ENCODE results near the gene MACIR.

Gene MACIR

GRCh38 chr5:103247118-103247517, 11.4 kb upstream of the MACIR start:
- no peak for DNase-seq

GRCh38 chr5:103249068-103249467, 9.5 kb upstream of the MACIR start:
- DNase-seq: no peak

DNA sequence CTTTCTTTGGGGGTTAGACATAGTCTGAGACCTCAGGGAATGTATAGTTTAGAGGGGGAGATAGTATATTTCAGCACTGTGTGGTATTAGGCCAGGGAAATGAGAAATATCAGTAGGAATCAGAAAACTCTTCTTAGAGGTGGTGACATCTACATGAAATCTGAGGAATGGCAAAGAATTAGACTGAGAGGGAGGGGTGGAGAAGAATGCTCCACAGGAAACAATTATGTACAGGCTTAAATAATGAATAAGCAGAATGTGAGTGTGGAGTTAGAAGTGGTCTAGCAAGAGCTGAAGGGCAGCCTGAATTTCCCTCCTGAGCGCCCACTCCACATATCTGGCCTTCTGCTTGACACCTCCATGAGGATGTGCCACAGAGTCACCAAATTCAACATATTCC, 3.6 kb upstream of the MACIR start:
- no peak for DNase-seq

GRCh38 chr5:103255691-103256090, 2.9 kb upstream of the MACIR start:
- DNase-seq: no peak

- no peak for DNase-seq
These were observed 2.4 kb upstream of the MACIR start for GRCh38 chr5:103256178-103256577.

DNA sequence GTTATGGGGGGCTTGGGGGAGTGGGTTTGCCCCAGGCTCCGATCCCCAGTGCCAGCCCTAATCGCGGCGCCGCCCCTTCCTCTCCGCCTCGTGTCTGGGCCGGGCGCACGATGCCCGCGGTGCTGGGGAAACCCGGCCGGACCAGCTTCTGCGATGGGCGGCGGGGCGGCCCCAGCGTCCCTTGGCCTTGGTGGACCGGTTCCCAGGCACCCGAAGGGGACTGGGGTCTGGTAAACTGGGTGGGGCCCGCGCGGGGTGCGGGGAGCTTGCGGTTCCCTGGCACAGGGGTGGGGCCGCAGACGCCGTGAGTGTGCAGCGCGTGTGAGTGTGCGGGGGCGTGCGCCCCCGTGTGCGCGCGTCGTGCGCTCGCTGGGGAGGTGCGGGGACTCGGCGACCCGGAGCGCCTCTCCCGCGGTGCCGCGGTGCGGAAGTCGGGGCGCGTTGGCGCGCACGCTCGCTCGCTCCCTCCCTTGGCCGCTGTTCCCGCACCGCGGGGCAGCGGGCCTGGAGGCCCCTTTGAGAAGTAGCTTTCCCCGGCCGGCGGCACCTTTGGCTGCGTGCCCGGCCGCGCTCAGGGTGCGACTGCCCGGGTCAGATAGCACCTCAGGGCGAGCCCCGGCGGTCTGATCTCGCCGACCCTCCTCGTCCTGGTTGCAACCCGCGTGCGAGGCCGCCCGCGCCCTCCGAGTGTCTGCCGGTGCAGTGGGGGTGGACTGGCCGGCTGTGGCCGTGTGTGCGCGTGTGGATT, 568 bp downstream of the MACIR start:
- peak; percentile 16 for DNase-seq

DNA sequence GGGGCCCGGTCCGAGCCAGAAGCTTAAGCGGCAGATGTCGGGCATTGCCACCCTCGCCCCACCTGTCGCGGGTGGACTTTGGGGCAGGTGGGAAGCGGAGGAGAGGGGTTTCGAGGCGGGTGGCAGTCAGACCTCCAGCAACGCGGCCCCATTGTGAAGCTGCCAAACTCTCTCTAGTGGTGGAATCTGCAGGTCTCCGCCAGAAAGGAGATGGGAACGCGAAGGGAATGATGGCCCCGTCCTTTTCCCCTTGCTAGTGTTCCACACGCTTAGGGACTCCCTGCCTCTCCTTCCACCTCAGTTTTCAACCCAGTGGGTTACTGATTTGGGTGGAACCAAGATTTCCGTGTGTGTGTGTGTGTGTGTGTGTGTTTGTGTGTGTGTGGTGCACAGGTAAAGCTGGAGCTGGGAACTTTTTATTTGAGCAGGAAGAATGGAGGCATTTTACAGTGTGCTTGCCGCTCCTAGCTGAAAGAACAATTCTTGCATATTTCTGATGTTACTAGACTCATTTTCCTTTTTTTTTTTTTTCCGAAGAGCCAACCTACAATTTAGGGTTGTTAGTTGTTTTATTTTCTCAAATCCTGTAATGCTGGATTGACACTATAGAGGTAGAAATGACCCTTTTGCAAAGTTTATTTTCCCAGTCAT, 1.3 kb downstream of the MACIR start:
- no peak for DNase-seq

- DNase-seq: no peak
These were observed 2.4 kb downstream of the MACIR start for GRCh38 chr5:103260951-103261350.

- no peak for DNase-seq
These were observed 3.9 kb downstream of the MACIR start for GRCh38 chr5:103262422-103262871.

- DNase-seq: no peak
These were observed 4.5 kb downstream of the MACIR start for GRCh38 chr5:103263054-103263453.

DNA sequence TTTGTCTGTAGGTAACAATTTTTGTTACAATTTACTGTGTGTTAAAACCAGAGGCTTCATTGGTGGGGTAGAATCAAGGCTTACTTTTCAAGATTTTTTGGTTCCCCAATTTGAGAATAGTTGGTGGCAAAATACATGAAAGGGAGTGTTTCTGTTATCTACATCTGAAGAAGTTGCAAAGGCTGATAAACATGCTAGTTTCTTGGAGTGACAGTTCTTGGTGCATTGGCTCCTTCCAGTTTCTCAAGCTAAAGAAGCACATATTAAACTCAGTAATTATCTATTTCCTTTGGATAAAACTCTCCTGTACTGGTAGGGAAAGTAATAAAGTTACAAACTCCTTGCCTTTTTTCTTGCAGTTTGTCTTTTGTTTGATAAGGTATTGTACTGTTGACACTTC, 5.9 kb downstream of the MACIR start:
- DNase-seq: no peak

DNA sequence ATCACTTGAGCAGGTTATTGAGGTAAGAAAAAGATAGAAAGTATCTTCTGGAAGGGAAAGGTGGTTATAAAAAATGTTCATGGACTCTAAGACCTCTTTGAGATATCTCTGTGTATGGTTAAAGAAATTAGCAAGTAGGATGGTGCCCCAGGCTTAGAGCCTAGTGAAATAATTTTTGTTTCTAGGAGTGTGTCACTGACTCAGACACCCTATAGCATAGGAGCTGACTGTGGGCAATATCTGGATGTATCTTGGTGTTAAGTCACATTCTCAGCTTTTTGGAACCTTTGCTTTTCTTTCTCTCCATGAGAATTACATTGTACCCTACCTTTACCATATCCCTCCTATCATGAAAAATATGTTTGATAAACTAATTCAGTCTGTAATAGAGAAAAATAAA, 12.0 kb downstream of the MACIR start:
- DNase-seq: no peak

DNA sequence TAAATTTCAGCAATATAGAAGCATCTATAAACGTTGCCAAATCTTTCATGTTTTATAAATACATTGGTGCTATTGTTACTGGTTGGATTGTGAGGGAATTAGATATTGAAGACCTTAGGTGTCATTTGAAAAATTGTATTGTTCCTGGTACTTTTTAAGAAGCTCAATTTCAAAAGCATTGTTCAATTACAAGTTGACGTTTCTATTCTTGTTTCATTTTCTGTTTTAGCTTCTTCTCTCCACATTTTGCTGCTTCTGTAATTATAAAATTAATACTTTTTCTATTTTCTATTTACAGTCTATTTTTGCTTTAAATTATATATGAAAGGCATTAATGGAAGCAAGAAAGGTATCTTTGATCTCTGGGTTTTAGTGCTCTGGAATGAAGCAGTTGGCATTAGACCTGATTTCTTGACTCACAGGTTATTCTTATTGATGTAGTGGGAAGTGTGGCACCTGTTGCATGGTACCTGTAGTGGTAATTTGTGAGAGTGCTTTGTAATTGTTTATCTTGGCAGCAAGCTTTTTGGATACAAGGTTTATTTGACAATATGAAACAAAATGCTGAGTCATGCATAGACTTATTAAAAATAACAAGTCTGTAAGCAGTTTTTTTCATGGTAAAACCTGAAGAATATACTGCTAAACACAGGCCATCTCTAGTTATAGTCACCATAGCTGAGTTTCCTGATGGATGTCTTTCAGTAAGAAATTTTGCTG, 13.2 kb downstream of the MACIR start:
- no peak for DNase-seq

GRCh38 chr5:103272377-103272776, 13.8 kb downstream of the MACIR start:
- DNase-seq: no peak

- no peak for DNase-seq
These were observed 15.4 kb downstream of the MACIR start for GRCh38 chr5:103273952-103274351.

DNA sequence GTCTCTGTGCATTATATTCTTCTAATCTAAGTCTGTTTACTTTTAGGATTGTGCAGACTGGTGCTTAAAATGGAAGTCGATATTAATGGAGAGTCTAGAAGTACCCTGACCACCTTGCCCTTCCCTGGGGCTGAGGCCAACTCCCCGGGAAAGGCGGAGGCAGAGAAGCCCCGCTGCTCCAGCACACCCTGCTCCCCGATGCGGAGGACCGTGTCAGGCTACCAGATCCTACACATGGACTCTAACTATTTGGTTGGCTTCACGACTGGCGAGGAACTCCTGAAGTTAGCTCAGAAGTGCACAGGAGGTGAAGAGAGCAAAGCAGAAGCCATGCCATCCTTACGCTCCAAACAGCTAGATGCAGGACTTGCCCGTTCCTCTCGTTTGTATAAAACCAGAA, 17.3 kb downstream of the MACIR start:
- DNase-seq: no peak

DNA sequence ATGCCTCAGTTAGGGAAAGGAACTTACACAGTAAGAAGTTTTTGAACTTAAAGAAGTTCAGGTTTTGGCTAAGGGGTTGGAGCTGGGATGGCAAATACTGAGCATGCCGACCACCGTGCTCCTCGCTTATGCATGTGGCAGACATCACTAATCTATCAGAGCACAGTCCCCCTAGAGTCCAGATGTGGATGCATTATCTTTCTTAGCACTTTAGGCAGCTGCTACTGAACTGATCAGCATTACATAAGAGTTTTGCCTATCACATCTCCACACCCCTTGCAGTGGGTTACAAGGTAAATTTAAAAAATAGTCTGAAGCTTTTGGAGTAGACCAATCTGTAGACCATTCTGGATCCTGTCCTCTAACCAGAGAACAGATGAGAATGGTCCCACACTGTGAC, 22.4 kb downstream of the MACIR start:
- no peak for DNase-seq

DNA sequence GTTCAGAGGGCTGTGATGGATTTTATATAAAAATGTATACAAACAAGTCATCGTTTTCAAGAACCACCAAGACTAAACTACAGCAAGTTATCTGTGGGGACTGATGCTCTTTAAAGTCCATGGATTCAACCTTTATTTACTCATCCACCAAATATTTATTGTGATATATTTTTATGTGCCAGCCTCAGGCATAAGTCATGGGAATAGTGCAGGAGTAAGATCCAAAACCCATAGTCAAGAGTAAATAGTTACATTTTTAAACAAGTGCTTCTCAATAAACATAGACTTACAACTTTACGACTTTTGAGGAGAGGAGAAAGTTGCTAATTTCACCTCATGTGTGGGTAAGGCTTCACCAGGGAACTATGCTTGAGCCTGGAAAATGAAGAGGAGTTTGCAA, 24.6 kb downstream of the MACIR start:
- no peak for DNase-seq

DNA sequence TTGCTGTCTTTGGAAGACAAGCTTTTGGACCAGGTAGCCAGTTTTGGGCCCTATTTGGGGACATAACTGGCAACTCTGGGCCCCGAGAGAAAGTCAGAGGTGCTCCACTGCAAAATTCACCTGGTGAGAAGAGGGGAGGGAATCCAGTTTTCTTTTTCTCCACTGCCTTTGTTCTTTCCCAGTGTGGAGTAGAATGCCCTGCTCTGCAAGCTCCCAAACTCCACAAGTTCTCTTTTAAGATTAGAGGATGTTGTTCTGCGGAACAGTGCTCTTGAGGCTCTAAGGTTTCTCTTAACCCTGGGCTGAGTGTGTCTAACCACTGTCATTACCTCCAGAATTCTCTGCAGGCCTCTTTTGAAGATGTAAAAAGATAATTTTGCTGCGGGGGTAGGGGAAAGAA, 25.3 kb downstream of the MACIR start:
- no peak for DNase-seq

DNA sequence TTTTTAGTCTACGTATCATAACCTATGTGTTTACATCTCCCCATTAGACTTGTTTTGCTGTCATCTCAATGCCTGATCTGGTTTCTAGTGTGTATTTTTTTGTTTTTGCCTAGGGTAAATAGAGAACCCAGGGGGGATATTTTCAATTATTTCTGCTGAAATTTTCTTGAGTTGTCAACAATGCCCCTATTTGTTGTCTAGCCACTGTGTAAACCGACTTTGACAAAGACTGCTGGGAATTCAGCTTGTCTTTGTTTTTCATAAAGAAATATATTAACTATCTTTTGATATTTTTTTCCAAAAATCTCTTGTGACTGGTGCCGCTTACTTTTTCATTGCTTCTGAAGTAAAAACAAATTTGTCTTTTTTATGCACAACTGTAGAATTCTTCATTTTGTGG, 28.1 kb downstream of the MACIR start:
- DNase-seq: no peak

DNA sequence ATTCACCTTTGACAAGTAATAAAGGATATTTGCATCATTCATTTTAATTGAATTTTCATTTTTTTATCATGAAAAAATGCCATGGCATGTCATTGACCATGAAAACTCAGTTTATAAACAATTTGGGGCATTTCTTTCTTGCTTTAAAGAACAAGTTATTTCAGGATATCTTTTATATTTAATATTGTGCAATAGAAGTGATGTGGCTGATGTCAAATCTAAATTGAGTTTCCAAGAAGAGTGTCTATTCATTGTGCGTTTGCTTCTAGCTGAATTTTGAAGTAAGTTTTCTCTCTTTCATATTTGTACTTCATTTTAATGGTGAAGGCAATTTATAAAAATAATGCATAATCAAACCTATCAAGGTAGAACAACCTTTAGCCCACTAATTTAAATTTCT, 30.5 kb downstream of the MACIR start:
- no peak for DNase-seq

GRCh38 chr5:103290846-103291245, 32.3 kb downstream of the MACIR start:
- DNase-seq: no peak

- DNase-seq: no peak
These were observed 33.0 kb downstream of the MACIR start for GRCh38 chr5:103291606-103292005.

DNA sequence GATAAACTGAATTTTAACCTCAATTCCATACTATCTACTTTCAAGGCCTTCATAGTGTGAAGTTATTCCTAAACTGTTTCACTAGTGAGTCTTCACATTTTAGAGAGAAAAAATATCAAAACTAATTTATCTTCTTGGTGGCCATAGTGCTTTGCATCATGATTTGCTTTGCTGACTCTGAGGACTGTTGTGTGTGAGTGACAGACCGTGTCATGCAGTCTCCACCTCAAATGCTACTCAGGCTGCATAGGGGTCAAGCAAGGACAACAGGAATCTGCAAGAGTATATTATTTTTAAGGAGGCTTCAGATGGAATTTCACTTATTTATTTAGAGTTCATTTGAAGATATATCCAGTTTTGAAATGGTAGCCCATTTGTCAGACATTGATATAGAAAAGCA, 34.5 kb downstream of the MACIR start:
- DNase-seq: no peak

All from NCI-H2107 (cell line).